Head of caudate nucleus (tissue), 42 donors: ENCODE measurements around the gene PRSS53.
A peak's percentile ranks its signal among the peaks of the same experiment; 100 is the strongest.

Experiments used
- DNase-seq, 42 donors: peaks; one replicate each; pipeline versions ENCODE4 v3.0.0 to v3.0.0-alpha.2; 2020 to 2021; ENCODE audit warnings: mixed read lengths in 7 of 42
- intact Hi-C: fragments of 100-400 bp; cut with DNase I; formaldehyde crosslinking; loops from one replicate; pipeline ENCODE4 v1.15.0; 2022

The PRSS53 gene

DNA sequence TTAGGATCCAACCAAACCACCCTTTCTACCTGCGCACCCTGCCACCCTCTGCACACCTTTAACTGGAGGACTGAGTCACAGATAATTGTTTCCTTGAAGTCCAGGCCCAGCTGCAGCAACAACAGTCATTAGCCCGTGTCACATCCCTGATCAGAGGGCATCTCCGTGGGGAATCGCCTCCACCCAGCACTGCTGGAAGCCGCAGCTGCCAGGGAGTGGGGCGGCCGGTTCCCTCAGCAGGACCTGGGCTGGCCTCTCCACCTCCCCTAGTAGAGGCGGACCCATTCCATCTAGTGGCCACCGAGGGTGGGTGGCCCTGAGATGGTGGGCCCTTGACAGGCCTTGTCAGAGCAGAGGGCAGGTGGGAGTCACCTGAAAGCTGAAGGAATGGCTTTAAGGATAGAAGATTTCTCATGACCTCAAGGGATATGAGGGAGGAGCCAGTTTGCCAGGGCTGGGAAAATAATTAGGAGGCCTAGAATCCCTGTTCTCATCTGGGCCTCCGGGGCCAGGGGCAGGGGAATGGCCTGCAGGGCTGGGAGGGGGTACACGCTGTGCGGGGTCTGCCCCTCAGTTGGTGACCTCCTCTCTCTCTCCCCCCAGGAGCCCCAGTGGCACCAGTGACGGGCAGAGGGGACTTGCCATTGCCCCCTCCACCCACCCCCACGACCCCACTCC lies 6.2 kb downstream of the PRSS53 start:
- intact Hi-C loops, result no loop called here
- DNase-seq, result no peak

DNA sequence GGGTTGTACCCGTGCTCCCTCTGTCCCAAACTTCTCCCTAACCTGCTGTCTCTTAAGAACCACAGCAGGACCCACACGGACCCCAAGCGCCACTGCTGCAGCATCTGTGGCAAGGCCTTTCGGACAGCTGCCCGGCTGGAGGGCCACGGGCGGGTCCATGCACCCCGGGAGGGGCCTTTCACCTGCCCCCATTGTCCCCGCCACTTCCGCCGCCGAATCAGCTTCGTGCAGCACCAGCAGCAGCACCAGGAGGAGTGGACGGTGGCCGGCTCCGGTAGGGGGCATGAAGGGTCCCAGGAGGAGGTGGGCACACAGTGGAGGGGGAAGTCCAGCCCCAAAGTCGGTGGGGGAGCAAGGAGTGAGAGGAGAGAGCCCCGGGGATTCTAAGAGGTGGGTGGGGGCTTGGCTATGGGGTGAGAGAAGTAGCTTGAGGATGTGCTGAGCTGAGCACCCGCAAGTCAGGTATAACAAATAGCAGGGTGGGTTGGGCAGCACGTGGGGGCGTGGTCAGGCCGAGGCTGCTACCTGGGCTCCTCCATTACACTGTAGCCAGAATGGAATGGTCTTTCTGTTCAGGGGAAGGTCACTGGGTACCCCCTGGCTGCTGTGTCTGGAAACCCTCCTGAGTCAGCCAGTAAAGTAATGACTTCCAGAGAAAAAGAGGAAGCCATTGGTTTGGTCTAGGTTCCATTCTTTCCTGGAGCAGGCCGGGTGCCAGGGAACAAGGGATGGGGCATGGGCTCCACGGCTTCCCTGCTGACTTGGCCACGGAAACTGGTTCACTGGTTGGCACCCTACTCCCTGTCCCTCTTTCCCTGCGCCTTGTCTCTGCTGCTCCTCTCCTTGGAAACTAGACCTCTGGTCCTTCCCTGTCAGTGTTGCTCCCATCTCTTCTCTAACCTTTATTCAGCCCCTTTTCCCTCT lies 7.1 kb downstream of the PRSS53 start:
- intact Hi-C loops, result no loop called here

GRCh38 chr16:31080756-31081419 lies 7.9 kb downstream of the PRSS53 start:
- intact Hi-C loops, result no loop called here
- DNase-seq, result no peak

More for the DNA sequence above, 7.1 kb downstream of the PRSS53 start:
- peak in 22 of 42 donors; percentile 12 to 74 (median 44) for DNase-seq

- no peak for DNase-seq
- intact Hi-C loops, result no loop called here
Measured at GRCh38 chr16:31080035-31080629, 8.6 kb downstream of the PRSS53 start.

GRCh38 chr16:31079342-31079944 lies 9.3 kb downstream of the PRSS53 start:
- intact Hi-C loops, result no loop called here
- DNase-seq, result no peak

GRCh38 chr16:31078597-31079341 lies 10.0 kb downstream of the PRSS53 start:
- no peak for DNase-seq
- intact Hi-C loops, result no loop called here

GRCh38 chr16:31077592-31078396 lies 10.9 kb downstream of the PRSS53 start:
- no peak for DNase-seq
- intact Hi-C loops, result no loop called here

DNA sequence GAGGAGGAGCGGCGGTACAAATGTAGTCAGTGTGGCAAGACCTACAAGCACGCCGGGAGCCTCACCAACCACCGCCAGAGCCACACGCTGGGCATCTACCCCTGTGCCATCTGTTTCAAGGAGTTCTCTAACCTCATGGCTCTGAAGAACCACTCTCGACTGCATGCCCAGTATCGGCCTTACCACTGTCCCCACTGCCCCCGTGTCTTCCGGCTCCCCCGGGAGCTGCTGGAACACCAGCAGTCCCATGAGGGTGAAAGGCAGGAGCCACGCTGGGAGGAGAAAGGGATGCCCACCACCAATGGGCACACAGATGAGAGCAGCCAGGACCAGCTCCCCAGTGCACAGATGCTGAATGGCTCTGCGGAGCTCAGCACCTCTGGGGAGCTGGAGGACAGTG lies 11.7 kb downstream of the PRSS53 start:
- DNase-seq, result no peak
- intact Hi-C loops, result no loop called here

DNA sequence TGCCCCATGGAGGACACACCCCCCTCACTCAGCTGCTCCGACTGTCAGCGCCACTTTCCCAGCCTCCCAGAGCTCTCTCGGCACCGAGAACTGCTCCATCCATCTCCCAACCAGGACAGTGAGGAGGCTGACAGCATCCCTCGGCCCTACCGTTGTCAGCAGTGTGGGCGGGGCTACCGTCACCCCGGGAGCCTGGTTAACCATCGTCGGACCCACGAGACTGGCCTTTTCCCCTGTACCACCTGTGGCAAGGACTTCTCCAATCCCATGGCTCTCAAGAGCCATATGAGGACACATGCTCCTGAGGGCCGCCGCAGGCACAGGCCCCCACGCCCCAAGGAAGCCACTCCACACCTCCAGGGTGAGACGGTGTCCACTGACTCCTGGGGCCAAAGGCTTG lies 12.4 kb downstream of the PRSS53 start:
- intact Hi-C loops, result no loop called here
- DNase-seq, result no peak

GRCh38 chr16:31074814-31075183 lies 13.9 kb downstream of the PRSS53 start:
- intact Hi-C loops, result loop anchor here (5.0 kb wide), 1 partner anchor 42 kb away; the partner anchor contains the start of gene STX4
- no peak for DNase-seq

GRCh38 chr16:31073970-31074813 lies 14.6 kb downstream of the PRSS53 start, which contains the start of the genes ZNF646 and ZNF668:
Gene ZNF646, plus strand, starts transcription at chr16:31074422. Its CDS starts 1,903 bp downstream, at chr16:31076325.
Gene ZNF668, minus strand, starts transcription at chr16:31074240. Its CDS starts 9,781 bp downstream, at chr16:31064459.
- intact Hi-C loops, result loop anchor here (5.0 kb wide), 1 partner anchor 42 kb away; the partner anchor contains the start of gene STX4
- peak; percentile 97 to 100 (median 99) for DNase-seq

DNA sequence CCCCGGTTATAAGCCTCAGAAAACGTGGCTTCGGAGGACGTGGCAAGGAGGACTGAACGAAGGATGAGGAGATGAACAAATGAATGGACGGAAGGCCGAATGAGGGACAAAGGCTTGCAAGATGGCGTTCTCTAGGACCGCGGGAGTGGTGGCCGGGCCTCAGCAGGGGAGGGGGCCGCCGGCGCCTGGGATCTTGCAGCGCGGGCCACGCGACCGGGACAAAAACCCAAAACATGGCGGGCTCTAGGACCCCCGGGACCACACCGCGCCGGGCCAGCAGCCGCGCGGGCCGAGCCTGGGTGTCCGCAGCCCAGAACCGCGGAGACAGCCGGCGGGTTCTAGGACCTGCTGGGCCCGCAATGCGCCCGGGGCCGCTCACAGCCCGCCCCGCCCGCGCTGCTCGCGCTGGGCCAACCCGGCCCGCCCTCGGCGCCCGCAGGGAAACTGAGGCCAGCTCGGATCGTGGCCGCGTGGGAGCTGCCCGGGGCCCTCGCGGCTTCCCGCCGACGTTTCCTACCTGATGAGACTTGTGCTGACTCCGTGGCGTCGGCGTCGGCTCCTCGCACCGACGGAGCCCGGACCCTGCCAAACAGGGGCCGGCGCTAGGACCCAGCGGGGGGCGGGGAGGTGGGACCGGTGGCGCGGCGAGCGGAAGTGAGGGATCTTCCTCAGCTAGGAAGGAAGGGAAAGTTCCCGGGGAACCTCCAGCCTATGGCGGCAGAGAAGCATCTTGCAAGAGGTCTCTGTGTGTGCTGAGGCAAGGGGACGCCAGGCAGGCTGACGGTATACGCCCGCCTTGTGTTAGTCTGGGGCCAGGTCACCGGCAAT lies 15.4 kb downstream of the PRSS53 start:
- intact Hi-C loops, result loop anchor here (5.0 kb wide), 1 partner anchor 41 kb away; the partner anchor contains the start of gene STX4

GRCh38 chr16:31072540-31073141 lies 16.1 kb downstream of the PRSS53 start:
- intact Hi-C loops, result loop anchor here (5.0 kb wide), 1 partner anchor 40 kb away; the partner anchor contains the start of gene STX4
- DNase-seq, result peak in 23 of 42 donors; percentile 3 to 66 (median 39)

More for the DNA sequence above, 15.4 kb downstream of the PRSS53 start:
- DNase-seq, result peak; percentile 87 to 98 (median 96)

GRCh38 chr16:31071861-31072260 lies 16.9 kb downstream of the PRSS53 start:
- no peak for DNase-seq
- intact Hi-C loops, result loop anchor here (5.0 kb wide), 1 partner anchor 40 kb away; the partner anchor contains the start of gene STX4

GRCh38 chr16:31067342-31067741 lies 21.4 kb downstream of the PRSS53 start:
- no peak for DNase-seq
- intact Hi-C loops, result no loop called here
